Neural progenitor cell (in vitro differentiated cells): ENCODE data around the gene ANXA11.

Source experiments
- CTCF ChIP-seq: fragments of 200-600 bp; sonication (generic); IDR thresholded peaks from 2 replicates; pipeline ENCODE4 v1.5.1; 2017; ENCODE audit warnings: antibody characterized with exemption, mild to moderate bottlenecking
- EZH2 ChIP-seq: fragments of 200-600 bp; sonication (generic); IDR thresholded peaks from 2 replicates; pipeline ENCODE4 v1.6.1; 2017; ENCODE audit warnings: antibody characterized with exemption, mild to moderate bottlenecking, moderate library complexity
- EZH2phosphoT487 ChIP-seq: fragments of 200-600 bp; sonication (generic); IDR thresholded peaks from 2 replicates; pipeline ENCODE4 v1.6.1; 2017; ENCODE audit warnings: antibody characterized with exemption

- no peak for TF ChIP-seq CTCF
- no peak for TF ChIP-seq EZH2phosphoT487
- TF ChIP-seq EZH2 = no peak
These were observed 8.4 kb downstream of the ANXA11 start for GRCh38 chr10:80196950-80197315.
